Neutrophil (primary cell): ENCODE measurements around the gene KCNQ1.
A peak's percentile ranks its signal among the peaks of the same experiment; 100 is the strongest.
"Not testable (repeated sequence)": the region's sequence is repeated elsewhere in the genome, so short reads cannot be mapped to it uniquely, and the experiment has no call there.

Experiments used
- H3K27ac ChIP-seq: fragments of 200-600 bp; sonication (generic); 2 replicates; pipeline ENCODE4 v1.5.1; 2016; ENCODE audit warnings: mild to moderate bottlenecking, moderate library complexity
- H3K27me3 ChIP-seq: fragments of 200-600 bp; sonication (generic); 2 replicates; pipeline ENCODE4 v1.6.0; 2016; ENCODE audit warnings: mild to moderate bottlenecking
- H3K36me3 ChIP-seq: fragments of 200-600 bp; sonication (generic); 2 replicates; pipeline ENCODE4 v1.5.1; 2017
- H3K4me1 ChIP-seq, 2 experiments: fragments of 200-600 bp in 1 of 2; sonication (generic) in 1 of 2; 1 replicate in 1 of 2; 2 replicates in 1 of 2; pipeline versions ENCODE4 v1.5.1 to v1.6.1; 2013 to 2016; ENCODE audit warnings: low read depth in 1 of 2, low read length in 1 of 2, mild to moderate bottlenecking in 1 of 2, moderate library complexity in 1 of 2; ENCODE audit not compliant: control insufficient read depth in 1 of 2, insufficient read depth in 1 of 2
- H3K4me3 ChIP-seq, 2 experiments: fragments of 200-600 bp in 1 of 2; sonication (generic) in 1 of 2; 1 replicate in 1 of 2; 2 replicates in 1 of 2; pipeline ENCODE4 v1.5.1; 2013 to 2016; ENCODE audit warnings: low read depth in 1 of 2, low read length in 1 of 2, mild to moderate bottlenecking in 1 of 2, moderate library complexity in 1 of 2
- H3K9me3 ChIP-seq: fragments of 200-600 bp; sonication (generic); 2 replicates; pipeline ENCODE4 v1.5.1; 2016
- CTCF ChIP-seq: fragments of 200-600 bp; sonication (generic); IDR thresholded peaks from 2 replicates; pipeline ENCODE4 v1.5.1; 2016; ENCODE audit warnings: antibody characterized with exemption

KCNQ1 gene

GRCh38 chr11:2475136-2475918 is 30.5 kb downstream of the KCNQ1 start:
- Histone ChIP-seq H3K36me3 (no peaks in the 10 kb centered on the region), H3K27me3 (no peaks in the 10 kb centered on the region), H3K27ac (no peak overlapping the region), H3K4me3 (no peak overlapping the region), H3K9me3 (no peaks in the 10 kb centered on the region), H3K4me1 (peaks cover 3 to 5% of the 10 kb centered on the region in 2 experiments)
- TF ChIP-seq CTCF, result no peak

- Histone ChIP-seq H3K4me3 (no peak overlapping the region), H3K4me1 (peaks cover 16 to 24% of the 10 kb centered on the region in 2 experiments), H3K36me3 (no peaks in the 10 kb centered on the region), H3K9me3 (no peaks in the 10 kb centered on the region), H3K27ac (no peak overlapping the region), H3K27me3 (no peaks in the 10 kb centered on the region)
- TF ChIP-seq CTCF, result no peak
Measured at GRCh38 chr11:2477254-2477653, 32.4 kb downstream of the KCNQ1 start.

- Histone ChIP-seq H3K9me3 (no peaks in the 10 kb centered on the region), H3K27ac (no peak overlapping the region), H3K27me3 (no peaks in the 10 kb centered on the region), H3K36me3 (no peaks in the 10 kb centered on the region), H3K4me1 (peaks cover 16 to 27% of the 10 kb centered on the region in 2 experiments), H3K4me3 (no peak overlapping the region)
- TF ChIP-seq CTCF, result no peak
Measured at GRCh38 chr11:2477936-2478335, 33.1 kb downstream of the KCNQ1 start.

- H3K4me1 ChIP-seq, result peaks cover 16 to 27% of the 10 kb centered on the region in 2 experiments
Measured at GRCh38 chr11:2480067-2480873, 35.5 kb downstream of the KCNQ1 start.

GRCh38 chr11:2480874-2481220 is 36.0 kb downstream of the KCNQ1 start:
- Histone ChIP-seq H3K36me3 (no peaks in the 10 kb centered on the region), H3K27me3 (no peaks in the 10 kb centered on the region), H3K4me3 (peak overlapping the region in 1 of 2 experiments; percentile 1), H3K4me1 (peaks cover 16 to 27% of the 10 kb centered on the region in 2 experiments), H3K9me3 (no peaks in the 10 kb centered on the region), H3K27ac (peak overlapping the region; percentile 67)
- TF ChIP-seq CTCF, result no peak

More at GRCh38 chr11:2480067-2480873, 35.5 kb downstream of the KCNQ1 start:
- H3K4me3 ChIP-seq, H3K36me3 ChIP-seq, H3K9me3 ChIP-seq, H3K27me3 ChIP-seq: not testable (repeated sequence)
- H3K27ac ChIP-seq, result peak overlapping the region; percentile 67

- no peak for TF ChIP-seq CTCF
- H3K27ac ChIP-seq, result peak overlapping the region; percentile 67
- peaks cover 16 to 27% of the 10 kb centered on the region in 2 experiments for H3K4me1 ChIP-seq
- H3K27me3 ChIP-seq, result no peaks in the 10 kb centered on the region
- peak overlapping the region in 1 of 2 experiments; percentile 1 for H3K4me3 ChIP-seq
- no peaks in the 10 kb centered on the region for H3K9me3 ChIP-seq
- H3K36me3 ChIP-seq, result no peaks in the 10 kb centered on the region
Measured at GRCh38 chr11:2481253-2481652, 36.4 kb downstream of the KCNQ1 start.
